A673 (cell line): Measurements from ENCODE around the gene SCRN2.

ENCODE experiments used
- EZH2 ChIP-seq: fragments of 200-600 bp; sonication (generic); IDR thresholded peaks from 2 replicates; pipeline ENCODE4 v1.6.1; 2017; ENCODE audit warnings: borderline replicate concordance, low read depth, mild to moderate bottlenecking, mixed read lengths, antibody characterized with exemption, low read length; ENCODE audit not compliant: poor library complexity, severe bottlenecking
- TF ChIP-seq, protein P1 (sequence below): fragments of 300-800, 200-600 bp; sonication (generic); conservative IDR thresholded peaks from 2 replicates; pipeline ENCODE4 v1.5.1; 2017; ENCODE audit warnings: low read depth, mild to moderate bottlenecking, antibody characterized with exemption, low read length, moderate library complexity, mixed read lengths

DNA sequence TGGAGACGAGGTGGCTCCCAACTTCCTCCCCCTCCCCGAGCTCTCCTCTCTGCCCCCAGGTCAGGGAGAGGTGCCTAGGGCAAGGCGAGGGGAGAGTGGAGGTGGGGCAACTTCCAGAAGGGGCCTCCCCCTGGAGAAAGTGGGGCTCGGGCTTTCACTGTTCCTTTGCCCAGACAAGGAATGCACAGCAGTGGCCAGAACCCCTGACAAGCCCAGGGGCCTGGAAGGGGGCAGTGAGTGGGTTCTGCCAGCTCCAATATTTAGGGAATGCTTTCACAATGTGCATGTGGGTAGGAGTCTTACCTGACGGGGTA is 43.3 kb upstream of the SCRN2 start:
- TF ChIP-seq, protein P1, sequence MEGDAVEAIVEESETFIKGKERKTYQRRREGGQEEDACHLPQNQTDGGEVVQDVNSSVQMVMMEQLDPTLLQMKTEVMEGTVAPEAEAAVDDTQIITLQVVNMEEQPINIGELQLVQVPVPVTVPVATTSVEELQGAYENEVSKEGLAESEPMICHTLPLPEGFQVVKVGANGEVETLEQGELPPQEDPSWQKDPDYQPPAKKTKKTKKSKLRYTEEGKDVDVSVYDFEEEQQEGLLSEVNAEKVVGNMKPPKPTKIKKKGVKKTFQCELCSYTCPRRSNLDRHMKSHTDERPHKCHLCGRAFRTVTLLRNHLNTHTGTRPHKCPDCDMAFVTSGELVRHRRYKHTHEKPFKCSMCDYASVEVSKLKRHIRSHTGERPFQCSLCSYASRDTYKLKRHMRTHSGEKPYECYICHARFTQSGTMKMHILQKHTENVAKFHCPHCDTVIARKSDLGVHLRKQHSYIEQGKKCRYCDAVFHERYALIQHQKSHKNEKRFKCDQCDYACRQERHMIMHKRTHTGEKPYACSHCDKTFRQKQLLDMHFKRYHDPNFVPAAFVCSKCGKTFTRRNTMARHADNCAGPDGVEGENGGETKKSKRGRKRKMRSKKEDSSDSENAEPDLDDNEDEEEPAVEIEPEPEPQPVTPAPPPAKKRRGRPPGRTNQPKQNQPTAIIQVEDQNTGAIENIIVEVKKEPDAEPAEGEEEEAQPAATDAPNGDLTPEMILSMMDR: no peak
- no peak for TF ChIP-seq EZH2
